NCI-H128 (cell line): ENCODE measurements around the gene TNFRSF4.
A peak's percentile ranks its signal among the peaks of the same experiment; 100 is the strongest.

Experiments used
- DNase-seq: peaks from one replicate; lab custom pipeline; 2025; ENCODE audit not compliant: unreplicated experiment; lab: John Stamatoyannopoulos, UW

The TNFRSF4 gene

GRCh38 chr1:1219341-1219740 is 5.4 kb upstream of the TNFRSF4 start:
- DNase-seq, result no peak

DNA sequence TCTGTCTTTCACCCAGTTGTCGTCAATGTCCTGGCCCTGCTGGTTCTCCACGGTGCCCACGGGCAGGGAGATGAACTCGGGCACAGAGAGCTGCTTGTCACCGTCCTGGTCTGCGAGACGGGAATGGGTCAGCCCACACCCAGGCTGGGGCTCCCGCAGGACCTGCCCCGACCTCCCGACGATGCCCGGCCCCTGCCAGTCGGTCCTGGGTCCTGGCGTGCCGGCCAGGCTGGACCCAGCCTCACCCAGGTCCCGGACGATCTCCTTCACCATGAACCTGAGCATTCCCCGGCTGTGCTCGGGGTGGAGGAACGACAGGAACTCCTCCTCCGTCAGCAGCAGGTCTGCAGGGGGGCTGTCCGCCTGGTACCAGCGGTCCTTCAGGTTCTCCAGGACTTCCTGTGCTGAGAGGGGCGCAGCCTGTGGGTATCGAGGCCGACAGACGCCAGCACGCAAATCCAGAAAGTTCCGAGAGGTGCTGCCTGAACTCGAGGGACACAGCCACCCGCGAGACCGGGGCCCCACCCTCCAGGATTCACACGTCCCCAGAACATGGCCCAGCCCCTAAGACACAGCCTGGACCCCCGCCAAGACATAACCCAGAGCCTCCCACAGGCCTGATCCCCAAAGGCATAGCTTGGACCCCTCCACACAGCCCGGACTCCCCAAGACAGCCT is 4.7 kb upstream of the TNFRSF4 start:
- DNase-seq, result no peak

DNA sequence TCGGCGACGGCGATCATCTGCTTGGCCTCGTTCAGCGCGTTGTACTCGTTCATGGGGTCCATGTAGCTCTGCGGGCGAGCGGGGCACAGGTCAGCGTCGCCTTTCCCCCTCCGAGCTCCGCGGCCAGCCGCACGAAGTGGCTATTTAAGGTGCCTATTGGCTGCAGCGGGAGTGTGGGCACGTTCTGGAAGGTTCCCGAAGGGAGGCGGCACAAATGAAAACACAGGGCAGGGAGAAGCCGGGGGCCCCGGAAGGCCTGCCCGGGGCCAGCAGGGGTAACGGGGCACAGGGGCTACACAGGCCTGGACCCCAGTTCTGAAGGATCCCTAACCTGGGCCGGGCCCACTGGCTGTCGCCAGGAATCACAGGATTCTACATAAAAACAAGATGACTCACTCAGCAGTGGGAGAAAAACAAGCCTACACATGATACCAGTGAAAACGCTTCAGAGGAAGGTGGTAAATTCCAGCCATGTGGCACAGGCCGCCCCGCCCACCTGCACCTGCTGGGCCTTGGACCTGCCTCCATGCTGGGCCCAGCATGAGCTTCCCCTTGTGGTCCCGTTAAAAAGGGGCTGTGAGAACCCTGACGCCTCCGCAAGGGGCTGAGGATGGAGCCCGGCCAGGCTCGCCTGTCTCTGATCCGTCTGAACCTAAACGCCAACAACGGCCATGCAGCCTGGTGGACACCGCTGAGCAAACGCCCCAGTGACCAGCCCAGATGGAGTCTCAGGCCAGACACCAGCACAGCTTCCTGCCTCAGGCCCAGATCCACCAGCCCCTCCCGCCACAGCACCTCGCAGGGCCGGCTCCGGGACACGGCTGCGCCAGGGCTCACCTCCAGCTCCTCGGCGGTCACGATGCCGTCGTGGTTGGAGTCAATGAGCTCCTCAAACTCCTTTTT is 3.9 kb upstream of the TNFRSF4 start:
- DNase-seq, result no peak

GRCh38 chr1:1216770-1217620 is 3.0 kb upstream of the TNFRSF4 start:
- DNase-seq, result no peak

GRCh38 chr1:1215881-1216605 is 2.1 kb upstream of the TNFRSF4 start:
- no peak for DNase-seq

GRCh38 chr1:1215080-1215676 is 1.2 kb upstream of the TNFRSF4 start:
- no peak for DNase-seq

- no peak for DNase-seq
These were observed 1.1 kb downstream of the TNFRSF4 start for GRCh38 chr1:1212780-1213344.

- no peak for DNase-seq
These were observed 2.2 kb downstream of the TNFRSF4 start for GRCh38 chr1:1211541-1212441.

- DNase-seq, result no peak
These were observed 3.0 kb downstream of the TNFRSF4 start for GRCh38 chr1:1210726-1211540.

DNA sequence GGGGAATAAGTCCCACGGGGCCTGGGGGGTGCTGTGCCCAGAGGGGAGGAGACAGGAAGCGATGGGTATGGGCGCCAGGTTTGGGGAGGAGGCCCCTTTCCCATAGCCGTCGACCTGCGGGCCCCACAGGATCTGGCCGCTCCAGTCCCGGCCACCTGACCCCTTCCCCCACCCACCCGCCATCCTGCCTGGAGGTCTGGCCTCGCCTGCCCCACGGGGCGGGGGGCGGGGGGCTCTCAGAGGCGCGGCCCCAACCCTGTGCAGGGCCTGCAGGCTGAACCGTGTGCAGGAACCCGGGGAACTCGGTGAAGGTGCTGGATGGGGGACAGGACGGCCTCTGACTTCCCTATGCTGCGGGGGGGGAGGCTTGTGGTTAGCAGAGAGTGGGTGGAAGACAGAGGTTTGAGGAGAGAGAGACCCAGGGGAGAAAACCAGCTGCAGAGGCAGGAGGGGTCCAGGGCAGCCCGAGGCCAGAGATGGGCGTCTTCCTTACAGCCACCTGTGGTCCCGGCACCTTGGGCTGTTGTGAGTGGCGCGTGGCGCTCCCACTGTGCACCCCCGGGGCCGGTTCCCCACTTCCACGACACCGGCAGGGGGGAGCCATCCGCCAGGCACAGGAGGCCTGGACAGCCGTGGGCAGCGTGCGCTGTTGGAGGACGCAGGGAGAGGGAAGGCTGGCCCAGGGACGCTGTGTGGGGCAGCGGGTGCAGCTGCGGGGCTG is 5.1 kb downstream of the TNFRSF4 start:
- DNase-seq, result no peak

DNA sequence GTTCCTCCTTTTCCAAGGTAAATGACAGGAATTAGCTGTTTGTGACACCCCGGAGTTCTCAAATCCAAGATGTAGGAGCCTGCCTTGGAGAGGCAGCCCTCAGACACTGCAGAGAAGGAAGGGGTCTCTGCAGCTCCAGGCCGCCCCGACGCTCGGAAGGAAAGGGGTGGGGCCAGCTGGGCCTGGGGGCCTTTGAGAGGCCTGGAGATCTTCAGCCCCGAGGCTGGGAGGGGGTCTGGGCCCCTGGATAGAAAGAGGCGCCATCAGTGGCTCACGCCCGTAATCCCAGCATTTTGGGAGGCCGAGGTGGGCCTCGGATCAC is 6.4 kb downstream of the TNFRSF4 start:
- no peak for DNase-seq

GRCh38 chr1:1206966-1207531 is 6.9 kb downstream of the TNFRSF4 start:
- DNase-seq, result no peak

GRCh38 chr1:1206376-1206965 is 7.5 kb downstream of the TNFRSF4 start, which contains the start of gene TNFRSF18:
TSS of gene TNFRSF18 (minus strand) at chr1:1206592. CDS start at chr1:1206571, 21 bp downstream.
- DNase-seq, result peak; percentile 43

DNA sequence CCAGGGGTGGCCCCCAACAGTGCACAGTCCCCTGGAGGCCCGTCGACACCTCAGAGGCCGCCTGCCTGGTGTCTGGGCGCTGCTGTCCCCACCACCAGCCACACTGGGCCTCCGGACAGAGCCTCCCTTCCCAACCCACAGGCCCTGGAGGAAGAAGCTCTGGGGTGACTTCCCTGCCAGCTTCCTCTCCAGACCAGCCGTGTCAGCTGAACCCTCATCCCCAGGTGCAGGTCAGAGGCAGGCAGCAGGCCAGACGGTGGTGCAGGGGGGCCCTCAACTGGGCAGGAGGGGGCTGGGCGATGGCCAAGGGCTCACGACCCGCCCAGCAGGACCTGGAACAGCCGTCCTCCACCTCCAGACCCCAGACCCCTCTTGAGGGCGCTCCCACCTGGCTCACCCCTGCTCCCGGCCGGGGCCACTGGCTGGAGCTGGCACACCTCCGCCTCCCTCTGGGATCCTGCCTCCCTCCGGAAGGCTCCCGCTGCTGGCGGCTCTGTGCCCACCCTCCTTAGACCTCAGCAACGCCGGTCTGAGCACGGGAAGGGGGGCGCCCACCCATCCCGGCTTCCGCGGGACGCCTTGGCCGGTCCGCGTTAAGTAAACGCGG is 8.1 kb downstream of the TNFRSF4 start:
- no peak for DNase-seq

DNA sequence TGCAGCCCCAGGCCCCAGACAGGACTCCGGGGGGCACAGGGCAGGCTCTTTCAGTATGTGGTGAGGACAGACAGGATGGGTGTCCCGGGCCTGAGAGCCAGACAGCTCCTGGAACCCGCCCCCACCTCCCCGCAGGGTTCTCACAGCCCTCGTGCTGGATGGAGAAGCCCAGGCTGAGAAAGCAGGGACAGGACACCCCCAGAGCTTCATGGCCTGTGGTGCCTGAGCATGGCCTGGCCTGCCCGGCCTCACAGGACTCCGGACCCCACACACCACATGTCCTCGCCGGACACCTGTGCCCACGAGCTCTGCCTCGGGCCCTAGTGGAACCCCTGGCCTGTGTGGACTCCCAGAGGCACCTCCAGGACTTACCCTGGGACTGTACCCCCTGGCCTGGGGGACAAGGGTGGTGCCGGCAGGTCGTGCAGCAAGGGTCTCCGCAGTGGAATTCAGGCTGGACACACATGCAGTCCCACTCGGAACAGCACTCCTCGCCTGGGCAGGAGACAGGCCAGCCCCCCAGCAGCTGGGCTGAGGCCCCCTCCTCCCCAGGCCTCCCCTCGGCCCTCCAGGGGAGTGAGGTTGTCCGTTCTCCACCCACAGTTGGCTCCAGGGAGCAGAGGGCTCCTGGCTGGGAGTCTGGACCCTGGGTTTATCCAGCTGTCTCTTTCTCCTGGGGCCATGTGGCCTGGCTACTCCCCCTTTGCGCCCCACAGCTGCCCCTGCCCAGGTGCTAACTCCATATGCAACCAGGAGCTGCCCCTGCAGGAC is 8.8 kb downstream of the TNFRSF4 start:
- no peak for DNase-seq

DNA sequence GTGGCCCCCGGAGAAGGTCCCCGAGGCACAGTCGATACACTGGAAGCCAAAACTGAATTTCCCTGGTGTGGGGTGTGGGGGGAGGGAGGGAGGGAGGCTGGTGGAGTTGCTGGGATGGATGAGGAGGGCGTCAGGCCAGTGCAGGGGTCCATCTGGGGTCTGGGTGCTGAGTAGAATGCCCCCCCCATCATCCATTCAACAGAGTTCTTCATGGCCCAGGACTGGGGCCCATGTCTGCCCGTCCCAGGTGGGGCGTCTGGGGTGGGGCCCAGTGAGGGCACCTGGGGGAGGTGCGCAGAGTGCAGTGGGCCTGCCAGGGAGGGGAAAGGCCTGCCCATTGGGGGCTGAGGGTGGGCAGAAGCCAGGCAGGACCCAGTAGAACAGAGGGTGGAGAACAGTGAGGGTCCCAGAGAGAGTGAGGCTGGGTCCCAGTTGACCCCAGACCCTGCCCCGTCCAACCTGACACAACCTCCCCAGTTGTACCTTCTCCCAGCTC is 9.5 kb downstream of the TNFRSF4 start:
- no peak for DNase-seq
